Stimulated activated CD8-positive, alpha-beta memory T cell treated with anti-CD3 and anti-CD28 coated beads, Interleukin-12 subunit alpha, Interleukin-12 subunit beta, amount 100 ng/mL, for 4 hours (primary cell): ENCODE results near the gene MAG.

Source experiments
- DNase-seq: peaks from one replicate; pipeline ENCODE4 v3.0.0-alpha.2; 2020; ENCODE audit warnings: low read depth

MAG gene

GRCh38 chr19:35318679-35319448, 26.9 kb downstream of the MAG start:
- no peak for DNase-seq

- no peak for DNase-seq
Measured at GRCh38 chr19:35320065-35320713, 28.2 kb downstream of the MAG start.

GRCh38 chr19:35321291-35321690, 29.3 kb downstream of the MAG start:
- DNase-seq = no peak

- no peak for DNase-seq
Measured at GRCh38 chr19:35322014-35322413, 30.1 kb downstream of the MAG start.

- DNase-seq = no peak
Measured at GRCh38 chr19:35327642-35328041, 35.7 kb downstream of the MAG start.

GRCh38 chr19:35328851-35329285, 36.9 kb downstream of the MAG start, which contains the start of gene CD22:
Gene CD22 (plus strand): TSS chr19:35329187. CDS start chr19:35332041, 2,854 bp downstream.
- DNase-seq = no peak

- DNase-seq = no peak
Measured at GRCh38 chr19:35329323-35329722, 37.4 kb downstream of the MAG start.

GRCh38 chr19:35330475-35330874, 38.5 kb downstream of the MAG start:
- DNase-seq = no peak

GRCh38 chr19:35331551-35332214, 39.7 kb downstream of the MAG start:
- no peak for DNase-seq

GRCh38 chr19:35332817-35333216, 40.9 kb downstream of the MAG start:
- DNase-seq = no peak

- no peak for DNase-seq
Measured at GRCh38 chr19:35334144-35334753, 42.3 kb downstream of the MAG start.

- no peak for DNase-seq
Measured at GRCh38 chr19:35336166-35336955, 44.4 kb downstream of the MAG start.

GRCh38 chr19:35337097-35337983, 45.4 kb downstream of the MAG start:
- no peak for DNase-seq

- no peak for DNase-seq
Measured at GRCh38 chr19:35337984-35338296, 46.0 kb downstream of the MAG start.

GRCh38 chr19:35340431-35340830, 48.5 kb downstream of the MAG start:
- DNase-seq = no peak

GRCh38 chr19:35341006-35341405, 49.0 kb downstream of the MAG start:
- no peak for DNase-seq

GRCh38 chr19:35341565-35342225, 49.7 kb downstream of the MAG start:
- DNase-seq = no peak

- DNase-seq = no peak
Measured at GRCh38 chr19:35342430-35342829, 50.5 kb downstream of the MAG start.

GRCh38 chr19:35344511-35345031, 52.6 kb downstream of the MAG start:
- no peak for DNase-seq

- DNase-seq = no peak
Measured at GRCh38 chr19:35345671-35346111, 53.7 kb downstream of the MAG start.
